Keratinocyte (primary cell): Measurements from ENCODE around the gene NR1I3. TPM values are rescaled to one million over a fixed set of nuclear protein-coding genes. Genes with fewer than 3 reads are reported as not detected.
A peak's percentile ranks its signal among the peaks of the same experiment; 100 is the strongest.

Experiments
- DNase-seq: peaks from one replicate; pipeline ENCODE4 v3.0.0-alpha.2; 2011; ENCODE audit warnings: low read depth, missing footprints, low spot score
- FAIRE-seq: peaks from 2 replicates; lab custom pipeline; 2011; peaks lifted over from hg19 to GRCh38; lab: Jason Lieb, UNC
- H2AFZ ChIP-seq: 2 replicates; pipeline ENCODE4 v1.6.0; 2012; ENCODE audit warnings: low read length, control low read depth, inconsistent platforms; ENCODE audit not compliant: control insufficient read depth
- H3K27ac ChIP-seq: 2 replicates; pipeline ENCODE4 v1.5.1; 2011; ENCODE audit warnings: low read length; ENCODE audit not compliant: control insufficient read depth, insufficient read depth
- H3K27me3 ChIP-seq: 3 replicates; pipeline ENCODE4 v1.6.0; 2011; ENCODE audit warnings: low read length; ENCODE audit not compliant: control insufficient read depth, insufficient read depth; ENCODE audit errors: extremely low read depth
- H3K36me3 ChIP-seq, 2 experiments: 2 replicates in 1 of 2; 3 replicates in 1 of 2; pipeline ENCODE4 v1.5.1; 2011; ENCODE audit warnings: low read length in 2 of 2, mild to moderate bottlenecking in 1 of 2; ENCODE audit not compliant: control insufficient read depth in 2 of 2, insufficient read depth in 2 of 2; ENCODE audit errors: extremely low read depth in 1 of 2
- H3K4me1 ChIP-seq: 3 replicates; pipeline ENCODE4 v1.5.1; 2011; ENCODE audit warnings: low read length; ENCODE audit not compliant: control insufficient read depth, insufficient read depth; ENCODE audit errors: extremely low read depth
- H3K4me2 ChIP-seq: 3 replicates; pipeline ENCODE4 v1.6.0; 2011; ENCODE audit warnings: low read depth, low read length; ENCODE audit not compliant: control insufficient read depth, insufficient read depth; ENCODE audit errors: extremely low read depth
- H3K4me3 ChIP-seq, 3 experiments: fragments of 200-600 bp in 1 of 3; sonication (generic) in 1 of 3; 2 replicates in 2 of 3; 3 replicates in 1 of 3; pipeline ENCODE4 v1.5.1; 2011 to 2016; ENCODE audit warnings: low read length in 3 of 3, mild to moderate bottlenecking in 3 of 3, control low read depth in 2 of 3, inconsistent platforms in 1 of 3, low read depth in 1 of 3, mixed read lengths in 1 of 3, mixed run types in 1 of 3, moderate library complexity in 1 of 3; ENCODE audit not compliant: control insufficient read depth in 2 of 3, insufficient read depth in 2 of 3; ENCODE audit errors: extremely low read depth in 1 of 3
- H3K79me2 ChIP-seq: 2 replicates; pipeline ENCODE4 v1.6.0; 2012; ENCODE audit warnings: low read length; ENCODE audit not compliant: control insufficient read depth, insufficient read depth
- H3K9ac ChIP-seq: 3 replicates; pipeline ENCODE4 v1.6.0; 2011; ENCODE audit warnings: low read length; ENCODE audit not compliant: control insufficient read depth, insufficient read depth; ENCODE audit errors: extremely low read depth
- H3K9me1 ChIP-seq: 3 replicates; pipeline ENCODE4 v1.6.0; 2011; ENCODE audit warnings: low read length; ENCODE audit not compliant: control insufficient read depth, insufficient read depth; ENCODE audit errors: extremely low read depth
- H3K9me3 ChIP-seq: 2 replicates; pipeline ENCODE4 v1.5.1; 2012; ENCODE audit warnings: low read depth, low read length; ENCODE audit not compliant: control insufficient read depth
- H4K20me1 ChIP-seq: 3 replicates; pipeline ENCODE4 v1.6.0; 2011; ENCODE audit warnings: low read length; ENCODE audit not compliant: control insufficient read depth, insufficient read depth; ENCODE audit errors: extremely low read depth
- CTCF ChIP-seq, 3 experiments: IDR thresholded peaks in 1 of 3; conservative IDR thresholded peaks in 1 of 3; optimal IDR thresholded peaks in 1 of 3; 2 replicates in 2 of 3; 3 replicates in 1 of 3; pipeline versions ENCODE3 to v1.5.1; 2011; ENCODE audit warnings: low read length in 3 of 3, mild to moderate bottlenecking in 3 of 3, moderate library complexity in 2 of 3, control low read depth in 1 of 3, inconsistent platforms in 1 of 3; ENCODE audit not compliant: insufficient read depth in 2 of 3; ENCODE audit errors: extremely low read depth in 1 of 3
- EZH2 ChIP-seq: IDR thresholded peaks from one replicate; pipeline ENCODE4 v1.6.1; 2012; ENCODE audit warnings: inconsistent platforms, mild to moderate bottlenecking, low read length, moderate library complexity
- dilution Hi-C: fragments of 300-500 bp; cut with MboI; formaldehyde crosslinking; loops from one replicate; pipeline ENCODE4 v1.7.0; 2020; ENCODE audit warnings: low sequenced_read_pairs; ENCODE audit not compliant: extremely low pct_ligation_motif_present
- polyA plus RNA-seq, 5 experiments: library from polyadenylated mRNA; depleted of rRNA in 3 of 5; stranded (reverse) in 3 of 5; stranded (forward) in 1 of 5; unstranded in 1 of 5; fragments of >200 nt; gene quantifications; 1 replicate in 1 of 5; 2 replicates in 3 of 5; 3 replicates in 1 of 5; pipeline versions ENCODE4 v1.2.1 to v1.2.3, GENCODE V29; 2011 to 2012; ENCODE audit warnings: missing spikeins in 2 of 5, low read depth in 1 of 5, low replicate concordance in 1 of 5

NR1I3 gene
- polyA plus RNA-seq, 1 donor (not counting 4 experiments of a cell fraction or from before 2014, with no cell fraction given): not detected

GRCh38 chr1:161265305-161265704, 27.3 kb upstream of the NR1I3 start:
- Histone ChIP-seq H3K4me2 (no peak overlapping the region), H3K4me1 (peaks cover 6% of the 10 kb centered on the region), H3K36me3 (no peaks in the 10 kb centered on the region), H3K9ac (no peak overlapping the region), H3K27me3 (peaks cover 5% of the 10 kb centered on the region), H3K4me3 (no peak overlapping the region), H3K27ac (no peak overlapping the region), H2AFZ (no peak overlapping the region), H4K20me1 (no peaks in the 10 kb centered on the region), H3K79me2 (no peaks in the 10 kb centered on the region), H3K9me1 (no peaks in the 10 kb centered on the region), H3K9me3 (no peaks in the 10 kb centered on the region)
- no peak for TF ChIP-seq CTCF (optimal IDR thresholded peaks at IDR 0.05 in 1 of 3, IDR thresholded peaks at IDR 0.05 in 1 of 3, conservative IDR thresholded peaks at IDR 0.05 in 1 of 3; ENCODE audit: extremely low read depth in 1 of 3, insufficient read depth in 2 of 3, low read length in 3 of 3)
- TF ChIP-seq EZH2: no peak
- dilution Hi-C loops: no loop called here
- no peak for FAIRE-seq
- no peak for DNase-seq

GRCh38 chr1:161261261-161262235, 23.5 kb upstream of the NR1I3 start:
- DNase-seq (no peak), FAIRE-seq (no peak)
- no peak overlapping the region for H3K9ac ChIP-seq
- dilution Hi-C loops: no loop called here
- H3K9me1 ChIP-seq: no peaks in the 10 kb centered on the region
- peak overlapping the region; percentile 1 for H3K4me2 ChIP-seq
- H3K27me3 ChIP-seq: peaks cover 31% of the 10 kb centered on the region
- no peak overlapping the region for H2AFZ ChIP-seq
- H3K4me3 ChIP-seq: no peak overlapping the region
- H3K36me3 ChIP-seq: no peaks in the 10 kb centered on the region
- no peak for TF ChIP-seq CTCF (optimal IDR thresholded peaks at IDR 0.05 in 1 of 3, IDR thresholded peaks at IDR 0.05 in 1 of 3, conservative IDR thresholded peaks at IDR 0.05 in 1 of 3; ENCODE audit: extremely low read depth in 1 of 3, insufficient read depth in 2 of 3, low read length in 3 of 3)
- TF ChIP-seq EZH2: no peak
- H3K4me1 ChIP-seq: peaks cover 12% of the 10 kb centered on the region
- no peaks in the 10 kb centered on the region for H3K9me3 ChIP-seq
- H4K20me1 ChIP-seq: no peaks in the 10 kb centered on the region
- H3K27ac ChIP-seq: no peak overlapping the region
- H3K79me2 ChIP-seq: no peaks in the 10 kb centered on the region
